ENCODE results near the gene CNGB1.
"Not testable (repeated sequence)": the region's sequence is repeated elsewhere in the genome, so short reads cannot be mapped to it uniquely, and the experiment has no call there.

The CNGB1 gene

DNA sequence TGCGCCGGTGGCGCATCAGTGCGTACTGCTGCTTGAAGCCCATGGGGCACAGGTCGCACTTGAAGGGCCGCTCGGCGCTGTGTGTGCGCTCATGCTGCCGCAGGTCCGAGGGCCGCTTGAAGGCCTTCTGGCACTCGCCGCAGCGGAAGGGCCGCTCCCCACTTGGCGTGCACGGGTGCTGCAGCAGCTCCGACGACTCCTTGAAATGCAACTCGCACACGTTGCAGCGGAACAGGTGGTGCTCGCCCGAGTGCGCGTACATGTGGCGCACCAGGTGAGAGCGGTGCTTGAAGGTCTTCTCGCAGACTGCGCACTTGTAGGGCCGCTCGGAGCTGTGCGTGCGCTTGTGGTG is 26.2 kb upstream of the CNGB1 start:
- no peak for DNase-seq (ENCODE audit: low read depth in 2 of 2)

DNA sequence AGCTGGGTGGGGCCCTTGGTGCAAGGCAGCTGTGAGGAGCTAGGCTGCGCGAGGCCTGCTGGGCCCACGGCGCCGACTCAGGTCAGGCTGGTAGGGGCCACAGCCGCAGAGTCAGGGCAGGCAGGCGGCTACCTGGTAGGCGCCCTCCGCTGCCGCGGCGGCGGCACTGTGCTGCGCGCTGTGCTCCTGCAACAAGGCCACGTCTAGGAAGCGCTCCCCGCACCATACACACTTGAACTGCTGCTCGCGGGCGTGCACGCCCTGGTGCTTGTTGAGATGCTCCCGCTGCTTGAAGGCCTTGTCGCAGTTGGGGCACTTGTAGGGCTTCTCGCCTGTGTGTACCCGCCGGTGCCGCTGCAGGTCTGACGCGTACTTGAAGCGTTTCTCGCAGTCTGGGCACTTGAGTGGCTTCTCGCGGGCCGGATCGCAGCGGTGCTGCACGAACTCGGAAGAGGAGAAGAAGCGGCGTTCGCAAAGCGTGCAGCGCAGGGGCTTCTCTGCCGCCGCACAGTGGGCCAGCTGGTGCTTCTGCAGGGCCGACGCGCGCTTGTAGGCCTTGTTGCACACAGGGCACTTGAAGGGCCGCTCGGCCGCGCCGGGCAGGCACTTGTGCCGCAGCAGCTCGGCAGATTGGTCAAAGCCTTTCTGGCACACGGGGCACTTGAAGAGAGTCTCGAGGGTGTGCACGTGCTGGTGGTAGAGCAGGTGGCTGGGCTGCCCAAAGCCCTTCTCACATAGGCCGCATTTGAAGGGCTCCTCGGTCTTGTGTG is 25.7 kb upstream of the CNGB1 start:
- no peak for DNase-seq (ENCODE audit: low read depth in 2 of 2)

DNA sequence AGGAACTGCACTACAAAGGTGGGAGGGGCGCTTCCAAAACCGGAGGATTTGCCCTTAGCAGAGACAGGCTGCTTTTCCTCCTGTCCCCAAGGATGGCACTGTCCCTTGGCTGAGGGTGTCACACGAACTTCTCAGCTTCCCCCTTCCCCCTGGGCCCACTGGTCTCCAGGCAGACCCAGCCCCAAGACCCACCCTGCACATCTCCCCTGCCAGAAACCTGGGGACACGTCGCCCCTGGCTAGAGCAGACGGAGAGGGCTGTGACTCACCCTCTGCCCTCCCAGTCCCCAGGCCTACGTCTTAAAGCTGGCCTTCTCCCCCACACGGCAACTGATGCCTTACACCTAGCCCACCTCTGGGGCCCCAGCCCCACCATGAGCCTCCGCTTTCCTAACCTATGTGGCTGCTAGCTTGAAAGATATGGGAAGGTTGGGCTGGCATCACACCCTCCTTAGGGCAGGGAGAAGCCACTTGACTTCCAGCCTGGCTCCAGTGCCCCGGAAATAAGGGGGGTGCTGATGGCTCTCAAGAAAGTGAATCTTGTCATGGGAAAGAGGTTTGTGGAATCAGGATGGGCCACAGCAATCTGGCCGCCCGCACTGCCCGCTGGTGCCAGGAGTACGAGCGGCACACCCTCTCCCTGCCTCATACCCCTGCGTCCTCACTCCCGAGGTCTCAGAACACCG is 24.9 kb upstream of the CNGB1 start:
- DNase-seq (ENCODE audit: low read depth in 2 of 2) = no peak

DNA sequence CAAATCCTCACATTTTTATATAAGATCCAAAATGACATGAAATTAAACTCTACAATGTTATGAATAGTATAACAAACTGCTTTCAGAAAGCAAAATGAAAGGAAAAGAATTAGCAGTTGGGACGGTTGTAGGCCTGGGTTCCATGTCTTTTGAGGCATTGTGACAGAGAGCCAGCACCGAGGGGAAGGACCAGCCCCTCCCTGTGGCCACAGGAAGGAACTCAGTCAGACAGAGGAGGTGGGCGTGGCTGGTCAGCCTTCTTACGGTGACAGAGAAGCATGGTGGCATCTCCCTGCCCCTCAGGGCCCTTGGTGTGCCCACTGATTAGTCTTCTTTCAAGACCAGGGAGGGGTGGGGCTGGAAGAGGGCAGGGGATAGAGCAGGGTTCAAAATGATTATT is 23.9 kb upstream of the CNGB1 start:
- no peak for DNase-seq (ENCODE audit: low read depth in 2 of 2)

DNA sequence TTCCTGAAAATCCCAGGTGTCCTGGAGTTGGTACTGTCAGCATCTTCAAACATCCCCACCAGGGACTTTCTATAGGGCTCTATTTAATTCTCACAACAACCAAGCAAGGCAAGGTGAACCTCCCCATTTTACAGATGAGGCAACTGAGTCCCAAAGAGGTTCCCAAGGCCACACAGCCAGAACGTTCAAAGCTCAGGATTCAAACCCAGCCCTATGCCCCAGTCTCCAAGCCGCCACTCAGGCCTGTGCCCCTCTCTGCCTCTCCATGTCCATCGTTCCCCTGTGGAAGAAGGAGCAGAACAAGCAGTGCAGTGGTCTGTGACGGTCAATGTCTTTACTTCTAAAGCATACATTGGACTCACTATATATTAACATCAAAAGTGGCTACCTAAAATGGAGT is 23.4 kb upstream of the CNGB1 start:
- DNase-seq (ENCODE audit: low read depth in 2 of 2) = no peak

DNA sequence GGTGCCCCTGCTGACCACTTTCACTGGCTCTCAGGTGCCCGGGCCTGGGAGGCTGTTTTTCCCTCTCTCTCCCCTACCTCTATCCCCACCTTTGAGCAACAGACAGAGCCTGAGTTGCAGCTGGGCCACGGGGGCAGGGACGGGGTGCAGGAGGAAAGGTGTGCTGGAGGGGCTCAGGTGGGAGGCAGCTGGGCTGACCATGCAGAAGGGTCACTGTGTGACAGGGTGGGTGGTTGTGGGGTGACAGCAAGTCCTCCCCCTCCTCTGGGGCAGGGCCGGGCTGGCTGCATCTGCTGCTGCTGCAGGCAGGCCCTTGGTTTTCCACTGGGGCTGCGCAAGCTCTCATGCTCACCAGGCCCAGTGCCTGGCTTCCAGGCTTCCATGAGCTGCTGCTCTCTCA is 23.0 kb upstream of the CNGB1 start:
- DNase-seq (ENCODE audit: low read depth in 2 of 2) = no peak

DNA sequence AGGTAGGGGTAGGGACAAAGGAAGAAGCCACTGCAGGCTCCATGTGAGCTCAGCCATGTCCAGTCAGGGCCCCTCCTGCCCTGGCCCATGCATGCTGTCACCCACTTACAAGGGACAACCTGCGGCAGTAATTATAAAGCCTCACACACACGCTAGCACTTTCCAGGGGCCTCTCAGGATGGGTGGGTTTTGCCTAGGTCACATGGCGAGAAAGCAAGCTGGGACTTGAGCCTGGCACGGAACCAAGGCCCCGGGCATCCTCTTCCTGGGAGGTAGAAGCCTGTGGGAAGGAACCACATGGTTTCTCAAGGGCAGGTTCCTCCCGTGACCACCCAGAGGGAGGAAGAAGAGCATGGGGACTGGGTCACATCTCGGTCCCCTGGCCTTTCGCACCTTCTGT is 22.5 kb upstream of the CNGB1 start:
- DNase-seq (ENCODE audit: low read depth in 2 of 2) = no peak

DNA sequence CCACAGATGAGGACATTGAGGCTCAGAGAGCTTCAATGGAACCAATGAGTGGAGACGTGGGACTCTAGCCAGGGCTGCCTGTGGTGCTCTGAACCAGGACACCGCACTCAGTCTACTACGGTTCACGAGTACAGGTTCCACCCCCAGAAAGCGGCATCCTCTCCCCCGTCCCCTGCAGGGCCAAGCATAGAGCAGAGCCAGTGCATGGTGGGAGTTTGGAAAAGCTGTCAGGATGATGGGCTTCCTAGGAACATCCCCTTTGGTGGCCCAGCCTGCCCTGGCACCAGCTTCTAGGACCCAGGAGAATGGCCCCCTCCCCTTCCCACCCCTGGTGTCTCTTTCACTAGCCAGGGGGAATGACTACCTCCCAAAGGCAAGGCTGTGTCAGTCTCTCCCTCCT is 21.2 kb upstream of the CNGB1 start:
- no peak for DNase-seq (ENCODE audit: low read depth in 2 of 2)

DNA sequence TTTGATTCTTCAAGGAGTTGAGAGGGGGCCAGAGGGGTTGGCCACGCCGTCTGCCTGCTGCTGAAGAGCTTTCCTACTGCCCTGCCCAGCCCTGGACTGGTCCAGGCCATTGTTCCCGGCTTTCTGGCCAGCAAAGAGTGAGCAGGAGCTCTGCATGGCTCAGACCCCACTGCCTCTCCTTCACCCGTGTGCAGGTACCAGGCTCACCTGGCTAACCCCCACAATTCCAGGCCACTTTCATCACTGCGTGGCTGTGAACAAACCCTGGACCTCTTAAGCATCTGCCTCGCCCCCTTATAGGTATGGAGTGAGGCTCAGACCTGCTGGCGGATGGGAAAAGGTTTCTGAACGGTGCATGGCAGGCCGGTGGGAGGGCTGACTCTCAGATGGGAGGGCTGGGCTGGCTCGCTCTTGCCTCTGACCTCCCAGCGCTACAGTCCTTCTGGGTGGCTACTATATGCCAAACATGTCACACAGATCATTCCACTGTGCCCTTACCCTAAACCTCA is 20.7 kb upstream of the CNGB1 start:
- DNase-seq (ENCODE audit: low read depth in 2 of 2) = no peak

DNA sequence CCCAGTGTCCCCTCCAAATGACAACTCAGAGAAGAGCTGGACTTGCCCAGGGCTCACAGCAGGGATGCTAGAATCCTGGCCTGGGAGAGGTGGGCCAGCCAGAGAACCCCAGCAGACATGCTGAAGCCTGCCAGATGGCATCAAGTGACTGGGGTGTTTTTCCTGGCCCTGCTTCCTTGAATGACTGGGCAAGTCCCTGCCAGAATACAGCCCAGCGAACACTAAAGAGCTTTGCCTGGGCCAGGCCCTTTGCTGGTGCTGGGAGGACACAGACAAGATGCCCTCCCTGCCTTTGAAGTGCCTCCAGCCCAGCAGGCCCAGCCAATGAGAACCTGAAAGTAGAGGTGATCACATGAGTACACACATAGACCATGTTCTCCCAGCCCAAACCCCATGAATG is 18.0 kb upstream of the CNGB1 start:
- DNase-seq (ENCODE audit: low read depth in 2 of 2) = no peak

DNA sequence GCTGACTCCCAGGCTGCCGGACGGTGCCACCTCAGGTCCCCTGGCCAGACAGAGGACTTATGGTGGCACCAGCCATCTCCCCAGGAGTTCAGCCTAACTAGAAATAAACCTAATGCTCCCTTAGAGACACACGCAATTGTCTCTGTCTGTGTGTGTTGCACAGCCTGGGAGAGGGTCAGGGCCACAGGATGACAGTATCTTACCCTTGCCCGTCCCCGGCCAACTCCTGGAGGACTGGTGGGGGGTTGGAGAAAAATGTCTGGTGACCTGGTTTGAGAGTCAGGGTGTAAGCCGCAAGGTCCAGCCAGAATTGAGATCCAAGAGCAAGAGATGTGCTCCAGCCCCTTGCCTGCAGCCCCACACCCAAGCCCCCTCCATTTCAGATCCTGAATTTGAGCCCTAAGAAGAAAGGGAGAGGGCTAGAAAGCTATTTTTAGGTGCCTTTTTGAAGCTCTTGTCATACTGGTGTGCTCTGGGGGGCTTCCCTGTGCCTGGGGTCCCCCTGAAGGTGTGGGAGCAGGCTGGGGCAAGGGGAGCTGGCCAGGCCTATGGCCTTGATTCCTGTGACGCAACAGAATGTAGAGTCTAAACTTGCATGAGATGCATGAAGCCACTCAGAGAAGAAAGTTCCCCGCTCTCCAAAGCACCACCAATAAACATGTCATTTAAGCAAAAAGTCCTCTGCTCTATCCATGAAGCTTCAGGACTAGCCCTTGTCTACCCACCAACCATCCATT is 16.7 kb upstream of the CNGB1 start:
- DNase-seq (ENCODE audit: low read depth in 2 of 2) = no peak

DNA sequence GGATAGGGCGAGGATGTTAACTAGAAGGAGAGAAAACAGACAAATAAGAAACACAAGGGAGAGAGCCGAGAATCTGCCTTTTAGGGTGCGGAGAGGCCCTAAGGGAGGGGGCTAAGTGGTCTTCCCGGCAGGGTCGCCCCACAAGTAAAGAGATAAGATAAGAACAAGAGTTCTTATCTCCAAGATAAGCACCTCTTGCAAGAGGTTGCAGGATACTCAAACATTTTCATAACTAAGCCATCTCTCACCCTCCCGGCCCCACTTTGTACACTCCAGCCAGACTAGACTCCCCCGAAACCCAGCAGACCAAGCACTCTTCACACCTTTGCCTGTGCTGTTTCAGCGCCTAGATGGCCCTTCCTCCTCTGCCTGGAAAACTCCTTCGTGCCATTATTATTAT is 15.3 kb upstream of the CNGB1 start:
- no peak for DNase-seq (ENCODE audit: low read depth in 2 of 2)

DNA sequence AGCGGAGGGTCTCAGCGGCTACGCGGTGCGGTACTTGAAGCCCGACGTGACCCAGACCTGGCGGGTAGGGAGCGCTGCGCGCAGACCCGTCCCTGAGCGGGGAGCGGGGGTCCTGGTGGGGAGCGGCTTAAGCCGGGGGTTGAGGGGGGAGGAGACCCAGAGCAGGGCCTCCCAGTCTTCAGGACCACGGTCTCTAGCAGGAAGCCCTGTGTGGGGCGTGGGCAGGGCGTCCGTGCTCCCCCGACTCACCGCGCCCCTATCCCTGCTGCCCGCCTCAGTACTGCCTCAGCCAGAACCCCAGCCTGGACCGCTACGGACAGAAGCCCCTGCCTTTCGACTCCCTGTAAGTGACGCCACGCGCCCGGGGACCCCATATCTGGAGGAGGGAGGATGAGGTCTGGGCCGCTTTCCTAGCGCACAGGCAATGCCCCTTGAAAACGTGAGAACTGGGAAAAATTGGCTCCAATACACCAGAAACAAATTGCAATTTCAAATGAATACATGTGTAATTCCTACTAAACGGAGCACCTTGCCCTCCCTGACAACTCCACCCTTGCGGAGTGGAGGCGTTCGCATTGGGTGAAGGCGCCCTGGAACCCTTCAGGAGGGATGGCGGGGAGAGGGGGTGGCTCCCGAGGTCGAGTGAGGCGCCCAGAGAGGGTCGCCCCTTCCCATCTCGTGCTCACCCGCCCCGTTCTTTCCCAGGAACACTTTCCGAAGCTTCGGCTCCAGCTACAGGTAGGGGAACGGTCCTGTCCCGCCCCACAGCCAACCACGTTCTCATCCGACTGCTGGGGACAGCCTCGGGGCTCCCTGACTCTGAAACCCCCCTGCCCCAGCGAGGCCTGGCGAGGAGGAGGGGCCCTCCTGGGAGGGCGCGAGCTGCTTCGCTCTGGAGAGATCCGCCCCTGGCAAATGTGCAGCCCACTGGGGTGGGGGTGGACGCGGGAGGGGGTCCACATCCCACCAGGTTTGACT is 14.6 kb upstream of the CNGB1 start:
- DNase-seq (ENCODE audit: low read depth in 2 of 2) = no peak

DNA sequence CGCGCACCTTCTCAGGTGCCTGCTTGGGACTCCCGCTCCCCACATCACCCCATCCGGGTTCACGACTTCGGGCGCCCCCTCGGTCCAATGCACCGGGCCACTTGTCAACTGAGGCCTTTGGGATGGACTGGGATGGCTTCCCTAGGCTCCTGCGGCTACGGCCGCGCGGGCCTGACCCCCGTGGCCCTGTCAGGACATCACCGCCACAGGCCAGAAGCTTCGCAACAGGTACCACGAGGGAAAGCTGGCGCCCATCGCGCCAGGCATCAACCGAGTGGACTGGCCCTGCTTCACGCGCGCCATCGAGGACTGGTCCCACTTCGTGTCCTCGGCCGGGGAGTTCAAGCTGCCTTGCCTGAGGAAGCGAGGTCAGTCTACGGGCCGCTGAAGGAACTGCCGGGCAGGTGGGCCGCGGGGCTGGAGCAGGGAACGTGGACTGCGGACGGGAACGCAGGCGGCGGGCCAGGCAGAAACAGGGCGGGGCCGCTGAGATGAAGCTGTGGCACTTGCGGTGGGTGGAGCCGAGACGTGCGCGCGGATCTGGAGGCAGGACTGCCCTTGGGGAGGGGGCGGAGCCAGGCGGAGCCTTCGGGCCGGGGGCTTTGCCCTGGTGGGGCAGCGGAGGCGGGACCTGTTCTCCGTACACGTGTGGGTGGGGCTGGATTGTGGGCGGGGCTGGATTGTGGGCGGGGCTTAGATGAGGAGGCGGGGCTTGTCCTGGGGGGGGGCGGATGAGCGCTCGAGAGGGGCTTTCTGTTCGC is 13.7 kb upstream of the CNGB1 start:
- peak; percentile 80 to 89 for DNase-seq (ENCODE audit: low read depth in 2 of 2)

DNA sequence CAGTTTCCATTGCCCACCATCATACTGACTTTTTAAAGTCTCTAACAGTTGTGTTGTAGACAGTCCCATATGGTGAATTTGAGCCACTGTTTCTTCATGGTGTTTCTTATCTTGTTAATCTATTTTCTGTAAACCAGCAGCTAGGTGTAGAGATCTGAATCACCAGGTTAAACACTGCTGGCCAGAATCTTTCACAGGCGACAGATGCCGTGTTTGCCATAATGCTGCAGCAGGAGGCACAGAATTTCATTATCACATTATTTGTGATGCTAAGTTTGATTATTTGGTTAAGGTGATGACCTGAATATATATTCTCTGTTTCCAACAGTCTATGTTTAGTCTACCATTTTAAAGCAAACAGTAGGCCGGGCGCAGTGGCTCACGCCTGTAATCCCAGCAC is 11.5 kb upstream of the CNGB1 start:
- no peak for DNase-seq (ENCODE audit: low read depth in 2 of 2)

DNA sequence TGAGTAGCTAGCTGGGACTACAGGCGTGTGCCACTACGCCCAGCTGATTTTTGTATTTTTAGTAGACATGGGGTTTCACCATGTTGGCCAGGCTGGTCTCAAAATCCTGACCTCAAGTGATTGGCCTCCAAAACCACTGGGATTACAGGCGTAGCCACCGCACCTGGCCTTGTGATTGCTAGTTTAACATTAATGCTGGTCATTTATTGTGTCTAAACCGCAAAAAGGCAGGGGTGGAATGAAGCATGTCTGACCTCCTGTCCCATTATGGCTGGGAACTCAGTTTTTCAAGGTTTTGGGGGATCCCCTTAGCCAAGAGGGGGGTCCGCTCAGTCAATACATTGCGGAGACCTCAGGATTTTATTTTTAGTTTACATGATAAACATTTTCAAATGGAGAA is 10.7 kb upstream of the CNGB1 start:
- DNase-seq (ENCODE audit: low read depth in 2 of 2) = no peak

DNA sequence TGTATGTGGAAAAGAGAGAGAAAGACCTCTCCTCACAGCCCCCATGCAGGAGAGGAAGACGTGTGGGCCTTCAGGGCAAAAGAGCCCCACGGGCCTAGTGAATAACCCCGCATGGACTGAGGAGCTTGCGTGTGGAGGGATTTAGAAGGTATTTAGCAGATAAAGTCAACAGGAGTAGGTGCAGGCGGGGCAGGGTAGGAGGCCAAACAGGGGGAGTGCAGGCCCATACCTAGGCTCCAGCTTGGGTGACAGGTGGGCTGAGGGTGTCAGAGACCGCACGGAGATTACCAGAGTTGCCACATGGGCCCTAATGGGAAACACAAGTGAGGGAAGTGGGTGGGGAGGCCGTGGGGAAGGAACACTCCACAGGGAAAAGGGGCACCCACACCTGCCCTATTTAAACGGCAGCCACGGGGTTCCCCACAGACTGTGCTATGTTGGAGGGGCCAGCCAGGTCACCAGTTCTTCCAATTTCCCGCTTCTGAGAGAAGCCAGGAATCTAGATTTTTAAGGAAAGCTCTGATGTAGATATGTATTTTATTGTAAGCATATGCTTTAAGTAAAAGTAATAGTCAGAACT is 8.2 kb upstream of the CNGB1 start:
- no peak for DNase-seq (ENCODE audit: low read depth in 2 of 2)

DNA sequence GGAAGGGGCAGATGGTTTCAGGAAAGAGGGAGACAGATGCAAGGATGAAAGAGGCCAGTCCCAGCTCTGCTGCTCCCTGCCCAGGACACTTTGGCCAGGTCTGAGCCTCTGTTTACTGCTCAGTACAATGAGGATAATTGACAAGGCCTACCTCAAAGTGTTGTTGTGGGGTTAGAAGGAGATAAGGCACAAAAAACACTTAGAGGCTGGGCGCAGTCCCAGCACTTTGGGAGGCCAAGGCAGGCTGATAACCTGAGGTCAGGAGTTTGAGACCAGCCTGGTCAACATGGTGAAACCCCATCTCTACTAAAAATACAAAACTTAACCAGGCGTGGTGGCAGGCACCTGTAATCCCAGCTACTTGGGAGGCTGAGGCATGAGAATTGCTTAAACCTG is 7.1 kb upstream of the CNGB1 start:
- not testable (repeated sequence) for DNase-seq (ENCODE audit: low read depth in 2 of 2)

DNA sequence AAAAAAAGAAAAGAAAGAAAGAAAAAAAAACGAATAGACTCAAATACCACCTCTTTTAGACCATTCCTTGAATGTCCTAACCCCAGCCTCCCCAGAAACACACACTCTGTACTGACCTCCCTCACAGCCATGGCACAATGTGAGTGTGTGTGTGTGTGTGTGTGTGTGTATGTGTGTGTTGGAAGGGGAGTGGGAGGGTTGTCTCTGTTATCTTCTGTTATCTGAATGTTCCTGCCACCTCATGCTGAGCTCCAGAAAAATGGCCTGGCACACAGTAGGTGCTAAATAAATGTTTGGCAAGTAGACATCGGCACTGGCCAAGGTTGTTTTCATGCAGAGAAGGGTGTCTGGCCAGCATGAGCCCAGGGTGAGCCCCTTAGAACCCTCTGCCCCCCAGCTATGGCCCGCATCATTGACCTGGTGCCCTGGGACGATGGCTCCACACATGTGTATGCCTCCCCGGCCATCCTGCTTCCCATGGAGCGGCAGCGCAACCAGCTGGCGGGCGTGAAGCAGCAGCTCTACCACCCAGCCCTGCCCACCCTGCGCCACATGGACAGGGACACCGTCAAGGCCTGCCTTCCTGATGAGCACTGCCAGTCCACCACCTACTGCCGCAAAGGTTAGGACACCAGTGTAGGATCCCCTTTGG is 6.6 kb upstream of the CNGB1 start:
- no peak for DNase-seq (ENCODE audit: low read depth in 2 of 2)

DNA sequence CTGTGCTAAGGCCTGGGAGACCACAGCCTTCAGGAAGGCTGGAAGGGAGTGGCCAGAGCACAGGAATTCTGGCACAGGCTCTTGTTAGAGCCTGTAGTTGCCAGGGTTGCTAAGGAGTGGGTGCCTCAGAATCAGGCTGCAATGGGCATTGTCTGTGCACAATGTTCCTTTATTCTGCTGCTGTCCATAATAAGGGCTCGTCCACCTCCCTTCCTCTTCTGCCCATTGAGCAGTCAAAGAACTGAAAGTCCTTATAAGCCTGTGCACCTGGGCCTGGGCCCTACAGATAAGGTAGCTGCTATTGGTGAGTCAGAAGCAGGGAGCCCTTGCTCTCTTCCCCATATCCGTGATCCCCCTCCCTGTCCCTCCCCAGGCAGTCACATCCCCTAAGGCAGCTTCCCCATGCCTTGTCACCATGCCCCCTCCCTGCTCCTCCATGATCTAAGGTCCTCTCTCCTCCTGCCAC is 5.4 kb upstream of the CNGB1 start:
- no peak for DNase-seq (ENCODE audit: low read depth in 2 of 2)

All from activated CD8-positive, alpha-beta memory T cell treated with anti-CD3 and anti-CD28 coated beads for 4 hours (primary cell).